GM18870 (cell line): Measurements from ENCODE around the gene NTF3.

Experiments
- ATAC-seq: cut with Tn5 transposase; IDR thresholded peaks from one replicate; pipeline ENCODE4 v1.9.1; 2021; ENCODE audit warnings: moderate library complexity; ENCODE audit not compliant: unreplicated experiment

The NTF3 gene

DNA sequence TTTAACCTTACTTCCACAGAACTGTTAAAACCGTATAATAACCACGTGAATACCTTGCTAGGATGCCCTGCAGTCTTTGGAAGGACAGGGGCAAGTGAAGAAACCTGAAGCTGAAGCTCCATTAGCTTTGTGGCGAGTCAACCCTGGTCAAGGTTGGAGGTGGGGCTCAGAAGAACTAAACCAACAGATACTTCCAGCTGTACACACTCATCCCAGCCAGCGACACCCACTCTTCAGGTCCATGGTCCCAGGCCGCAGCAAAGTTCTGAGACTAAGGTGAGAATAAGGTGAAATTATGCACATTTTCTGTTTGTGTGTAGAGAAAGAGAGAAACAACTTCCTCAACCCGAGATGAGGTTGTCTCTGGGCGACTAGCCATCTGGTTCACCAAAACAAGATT lies 77.6 kb downstream of the NTF3 start:
- ATAC-seq = no peak

GRCh38 chr12:5510251-5510805 lies 78.4 kb downstream of the NTF3 start:
- no peak for ATAC-seq

DNA sequence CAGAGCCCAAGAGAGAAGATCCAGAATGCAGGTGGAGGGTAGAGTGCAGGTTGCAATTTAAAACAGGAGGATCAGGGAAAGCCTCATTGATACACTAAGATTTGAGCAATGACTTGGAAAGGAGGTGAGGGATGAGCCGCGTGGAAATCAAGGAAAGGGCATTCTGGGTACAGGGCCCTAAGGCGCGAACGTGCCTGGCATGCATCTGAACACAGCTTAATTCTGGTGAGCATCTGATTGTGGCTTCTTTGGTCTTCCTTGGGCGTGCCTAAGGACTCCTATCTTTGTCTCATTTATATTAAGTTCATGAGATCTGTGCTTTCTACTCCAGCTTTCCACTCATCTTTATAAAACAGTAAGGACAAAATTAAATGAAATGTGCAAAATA lies 79.3 kb downstream of the NTF3 start:
- ATAC-seq = no peak

DNA sequence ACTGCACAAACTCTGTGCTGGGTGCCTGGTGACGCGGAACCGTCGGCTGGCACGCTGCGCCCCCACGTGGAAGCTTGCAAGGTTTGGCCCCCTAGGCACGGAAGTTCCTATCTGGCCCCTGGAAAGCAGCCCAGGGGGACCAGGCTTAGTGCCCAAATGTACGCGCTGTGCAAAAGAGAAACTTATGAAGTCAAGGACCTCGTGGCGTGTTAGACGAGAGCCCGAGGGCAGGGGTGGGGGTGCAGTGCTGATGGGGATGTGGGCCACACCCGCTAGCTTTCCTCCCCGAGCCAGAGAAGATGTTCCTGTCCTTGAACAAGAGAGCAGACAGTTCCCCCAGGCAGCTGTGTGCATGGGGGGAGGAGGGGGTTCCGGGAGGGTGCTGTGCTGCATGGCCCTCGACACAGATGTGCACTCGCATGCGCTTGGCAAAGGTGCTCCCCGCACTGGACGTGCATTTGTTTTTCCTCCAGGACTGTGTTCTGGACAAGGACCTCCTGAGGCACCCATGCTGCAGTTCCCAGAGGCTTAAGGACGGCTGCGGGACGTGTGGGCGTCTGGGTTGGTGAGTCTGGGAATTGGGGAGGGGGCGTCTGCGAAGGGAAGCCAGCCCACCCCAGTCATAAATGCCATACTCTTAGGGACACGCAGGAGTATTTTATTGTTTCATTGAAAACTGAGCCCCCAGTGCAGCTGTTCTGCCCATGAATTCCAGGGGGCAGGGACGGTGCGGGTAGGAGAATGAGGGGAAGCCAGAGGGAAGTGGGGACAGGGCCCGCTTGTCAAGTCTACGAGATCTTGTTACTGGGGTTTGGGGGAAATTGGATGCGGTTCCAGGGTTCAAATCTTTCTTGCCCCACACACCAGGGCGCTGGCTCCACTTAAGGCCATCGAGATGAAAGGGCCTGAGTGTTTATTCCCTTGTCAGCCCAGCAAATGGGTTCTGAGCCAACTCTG lies 80.0 kb downstream of the NTF3 start:
- ATAC-seq = no peak

DNA sequence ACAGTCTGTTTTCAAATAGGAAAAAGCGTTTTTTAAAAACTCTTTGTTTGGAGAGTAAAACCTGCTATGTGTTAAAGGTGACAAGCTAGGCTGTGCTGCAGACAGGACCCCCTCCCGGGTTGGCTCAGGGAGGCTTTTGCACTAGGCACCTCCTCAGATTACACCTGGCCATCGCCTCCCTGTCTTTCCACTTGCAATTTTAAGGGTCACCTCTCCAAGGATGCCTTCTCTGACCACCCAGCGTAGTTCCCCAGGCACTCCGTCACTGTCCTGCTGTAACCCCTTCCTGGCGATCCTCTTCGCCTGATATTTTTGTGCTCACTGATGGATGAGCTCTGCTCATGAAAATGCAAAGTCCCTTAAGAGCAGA lies 80.7 kb downstream of the NTF3 start:
- ATAC-seq = no peak

- no peak for ATAC-seq
These were observed 81.5 kb downstream of the NTF3 start for GRCh38 chr12:5513406-5513805.

DNA sequence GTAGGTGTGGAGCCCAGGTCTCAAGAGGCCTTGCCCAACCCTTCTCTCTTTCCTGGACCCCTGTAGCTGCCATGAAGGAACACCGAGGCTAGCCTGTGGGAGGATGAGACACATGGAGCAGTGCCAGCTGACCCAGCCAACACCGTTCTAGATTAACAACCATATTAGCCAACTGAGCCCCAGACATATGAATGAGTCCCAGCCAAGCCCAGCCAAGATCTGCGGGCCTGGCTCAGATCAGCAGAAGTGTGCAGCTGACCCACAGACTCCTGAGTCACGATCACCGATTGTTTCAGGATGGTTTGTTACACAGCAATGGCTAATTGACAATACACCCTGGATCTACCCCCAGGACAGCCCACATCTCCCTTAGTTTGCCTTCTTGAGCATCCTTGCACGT lies 82.1 kb downstream of the NTF3 start:
- ATAC-seq = no peak

GRCh38 chr12:5514545-5514944 lies 82.6 kb downstream of the NTF3 start:
- no peak for ATAC-seq

DNA sequence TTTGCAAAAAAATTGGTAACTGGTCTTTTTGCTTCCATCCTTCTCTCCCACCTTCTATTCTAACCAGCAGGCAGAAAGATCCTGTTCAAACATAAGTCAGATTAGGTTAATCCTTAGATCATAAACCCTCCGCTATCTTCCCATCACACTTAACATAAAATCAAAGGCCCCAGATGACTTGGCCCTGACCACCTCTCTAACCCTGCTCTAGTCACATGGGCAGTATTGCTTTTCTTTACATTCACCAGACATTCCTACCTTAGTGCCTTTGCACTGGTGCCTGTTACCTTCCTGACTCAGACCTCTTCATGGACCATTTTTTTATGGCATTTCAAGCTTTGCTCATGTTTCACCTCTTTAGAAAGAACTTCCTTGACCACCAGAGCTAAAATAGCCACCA lies 83.5 kb downstream of the NTF3 start:
- no peak for ATAC-seq

GRCh38 chr12:5516371-5517241 lies 84.7 kb downstream of the NTF3 start:
- no peak for ATAC-seq

DNA sequence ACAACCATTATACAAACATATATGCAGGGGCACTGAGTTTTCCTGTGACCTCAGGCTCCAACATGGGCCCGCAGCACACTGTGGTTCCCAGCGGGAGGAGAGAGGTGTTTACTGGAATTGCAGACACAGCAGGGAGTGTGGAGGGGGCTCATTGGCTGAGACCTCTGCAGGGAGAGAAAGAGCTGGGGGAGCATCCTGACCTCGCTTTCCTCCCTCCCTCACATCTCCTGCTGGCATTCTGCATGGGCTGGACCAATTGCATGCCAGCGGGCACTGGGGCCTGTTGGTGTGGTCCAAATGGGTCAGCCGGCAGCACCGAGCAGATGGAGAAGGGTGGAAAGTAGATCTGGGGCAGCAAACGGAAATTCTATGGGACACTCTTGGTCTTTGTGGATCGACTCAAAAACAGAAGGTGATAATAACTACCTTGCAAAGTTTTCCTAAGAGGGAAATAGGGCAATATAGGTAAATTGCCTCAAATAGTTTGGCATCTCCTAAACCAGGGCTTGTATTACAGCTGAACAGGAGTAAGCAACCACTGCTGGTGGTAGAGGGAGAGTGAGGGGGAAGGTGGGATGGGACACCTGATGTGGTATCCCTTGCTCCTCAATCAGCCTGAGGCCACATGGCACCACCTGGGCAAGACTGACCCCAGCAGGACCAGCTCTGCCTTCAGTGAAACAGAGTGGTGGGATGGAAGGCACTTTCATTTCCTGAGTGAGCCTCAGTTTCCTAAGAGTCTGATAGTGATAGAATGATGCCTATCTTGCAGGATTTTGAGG lies 86.9 kb downstream of the NTF3 start:
- no peak for ATAC-seq

DNA sequence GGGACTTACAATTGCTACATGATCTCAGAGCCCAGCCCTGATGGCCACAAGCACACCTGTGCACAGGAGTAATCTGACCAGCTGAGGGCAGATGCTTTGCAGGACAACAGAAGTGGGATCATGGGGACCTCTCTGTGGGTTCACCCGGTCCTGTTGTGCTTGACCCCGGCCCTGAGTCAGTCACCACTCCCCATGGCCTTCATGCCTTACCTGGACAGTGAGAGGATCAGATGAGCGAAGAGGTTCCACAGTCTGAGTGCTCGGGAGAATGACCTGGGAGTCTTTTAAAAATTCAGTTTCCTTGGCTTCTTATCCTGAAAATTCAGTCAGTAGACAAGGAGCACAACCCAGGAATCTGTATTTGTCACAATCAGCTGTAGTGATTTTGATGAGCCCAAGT lies 88.1 kb downstream of the NTF3 start:
- ATAC-seq = no peak

GRCh38 chr12:5520831-5521230 lies 88.9 kb downstream of the NTF3 start:
- ATAC-seq = no peak

- ATAC-seq = no peak
These were observed 89.8 kb downstream of the NTF3 start for GRCh38 chr12:5521456-5522325.

DNA sequence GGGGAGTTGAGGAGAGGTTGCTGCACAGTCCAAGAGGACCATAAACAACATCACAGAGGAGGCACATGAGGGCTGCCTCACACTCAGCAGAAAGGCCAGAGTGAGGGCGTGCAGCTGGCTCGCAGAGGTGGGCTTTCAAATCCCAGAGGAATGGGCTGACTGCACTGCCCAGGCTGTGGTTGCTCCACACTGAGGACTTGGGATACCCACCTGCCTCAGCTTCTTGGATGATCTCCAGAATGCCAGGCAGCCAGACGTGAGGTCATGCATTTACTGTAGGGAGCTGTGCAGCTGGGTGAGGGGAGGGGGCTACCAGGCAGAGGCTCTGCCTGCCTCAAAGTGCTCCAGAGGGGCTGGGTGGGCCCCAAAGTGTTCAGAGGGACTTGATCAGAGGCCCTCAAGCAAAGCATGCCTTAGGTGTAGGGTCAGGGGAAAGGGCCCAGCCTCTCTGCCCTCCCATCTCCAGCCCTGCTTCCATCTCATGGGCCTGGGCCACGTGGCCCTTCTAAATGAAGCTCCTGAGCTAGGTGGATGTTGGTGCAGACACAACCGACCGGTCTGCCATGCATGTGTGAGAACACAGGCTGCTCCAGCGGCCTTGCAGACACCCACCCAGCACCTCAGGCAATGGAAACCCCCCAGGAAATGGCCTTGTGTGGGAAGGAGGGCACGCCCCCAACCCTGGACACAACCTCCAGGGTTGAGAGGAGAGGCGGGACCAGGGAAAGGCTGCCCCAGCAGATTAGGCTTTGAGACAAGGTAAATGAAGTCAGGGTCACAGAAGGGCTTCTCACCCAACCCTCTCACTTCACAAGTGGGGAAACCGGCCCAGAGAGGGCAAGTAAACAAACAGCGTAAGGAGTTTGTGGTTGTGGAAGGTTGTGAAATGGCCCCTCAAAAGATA lies 90.8 kb downstream of the NTF3 start:
- ATAC-seq = no peak

DNA sequence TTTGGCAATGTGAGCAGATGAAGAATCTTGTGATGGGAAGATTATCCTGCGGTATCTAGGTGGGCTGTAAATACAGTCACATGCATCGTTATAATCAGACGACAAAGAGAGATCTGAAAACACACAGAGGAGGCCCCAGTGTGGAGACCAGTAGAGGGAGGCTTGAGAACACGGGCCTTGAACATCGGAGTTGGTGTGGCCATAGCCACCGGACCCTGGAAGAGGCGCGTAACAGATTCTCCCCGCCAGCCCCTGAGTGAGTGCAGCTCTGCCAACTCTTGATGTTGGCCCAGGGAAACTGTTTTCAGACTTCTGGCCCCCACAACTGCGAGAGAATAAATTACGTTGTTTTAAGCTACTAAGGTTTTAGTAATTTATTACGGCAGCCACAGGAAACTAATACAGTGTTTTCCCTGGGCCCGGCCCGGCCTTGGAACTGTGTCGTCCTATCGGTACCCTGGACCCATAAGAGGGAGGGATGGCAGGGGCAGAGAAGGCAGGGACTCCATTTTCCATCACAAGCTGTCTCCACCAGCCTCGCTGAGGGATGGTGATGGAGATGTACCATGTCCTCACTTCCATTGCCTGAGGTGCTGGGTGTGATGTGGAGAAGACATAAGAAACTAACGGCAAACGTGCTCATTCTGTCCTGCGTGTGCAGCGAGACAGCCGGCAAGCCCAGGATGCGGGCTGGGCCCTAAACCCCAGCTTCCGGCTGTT lies 91.6 kb downstream of the NTF3 start:
- no peak for ATAC-seq

GRCh38 chr12:5524116-5524768 lies 92.3 kb downstream of the NTF3 start:
- no peak for ATAC-seq
